Bone marrow (tissue), 2 donors: Measurements from ENCODE around the gene TRIM49B.
"Not testable (repeated sequence)": the region's sequence is repeated elsewhere in the genome, so short reads cannot be mapped to it uniquely, and the experiment has no call there.

Experiments
- DNase-seq, 2 donors: peaks; one replicate each; lab custom pipeline; 2025; lab: John Stamatoyannopoulos, UW

The TRIM49B gene, protein sequence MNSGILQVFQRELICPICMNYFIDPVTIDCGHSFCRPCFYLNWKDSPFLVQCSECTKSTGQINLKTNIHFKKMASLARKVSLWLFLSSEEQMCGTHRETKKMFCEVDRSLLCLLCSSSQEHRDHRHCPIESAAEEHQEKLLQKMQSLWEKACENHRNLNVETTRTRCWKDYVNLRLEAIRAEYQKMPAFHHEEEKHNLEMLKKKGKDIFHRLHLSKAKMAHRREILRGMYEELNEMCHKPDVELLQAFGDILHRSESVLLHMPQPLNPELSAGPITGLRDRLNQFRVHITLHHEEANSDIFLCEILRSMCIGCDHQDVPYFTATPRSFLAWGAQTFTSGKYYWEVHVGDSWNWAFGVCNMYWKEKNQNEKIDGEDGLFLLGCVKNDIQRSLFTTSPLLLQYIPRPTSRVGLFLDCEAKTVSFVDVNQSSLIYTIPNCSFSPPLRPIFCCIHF

DNA sequence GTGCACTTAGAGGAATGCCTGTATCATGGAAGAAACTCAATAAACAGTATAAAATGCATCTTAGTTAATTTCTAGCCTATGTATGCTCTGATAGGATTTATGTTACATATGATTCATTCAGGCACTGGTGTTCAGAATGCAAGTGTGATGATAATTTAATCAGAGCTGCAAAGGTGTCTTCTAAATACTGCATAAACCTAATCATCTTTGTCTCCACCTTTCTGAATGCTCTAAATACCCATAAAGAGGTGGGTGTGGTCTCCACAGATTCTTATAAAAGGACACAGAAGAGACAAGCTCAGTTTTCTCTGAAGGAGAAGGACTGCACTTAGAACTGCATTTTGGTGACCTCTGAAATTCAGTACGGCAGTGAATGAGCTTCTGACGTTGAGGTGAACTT is at the start of gene TRIM49B:
TSS of gene TRIM49B (plus strand) at position 301 of the 400 bp plus-strand sequence. CDS start 2,777 bp downstream, outside the sequence.
- not testable (repeated sequence) for DNase-seq

DNA sequence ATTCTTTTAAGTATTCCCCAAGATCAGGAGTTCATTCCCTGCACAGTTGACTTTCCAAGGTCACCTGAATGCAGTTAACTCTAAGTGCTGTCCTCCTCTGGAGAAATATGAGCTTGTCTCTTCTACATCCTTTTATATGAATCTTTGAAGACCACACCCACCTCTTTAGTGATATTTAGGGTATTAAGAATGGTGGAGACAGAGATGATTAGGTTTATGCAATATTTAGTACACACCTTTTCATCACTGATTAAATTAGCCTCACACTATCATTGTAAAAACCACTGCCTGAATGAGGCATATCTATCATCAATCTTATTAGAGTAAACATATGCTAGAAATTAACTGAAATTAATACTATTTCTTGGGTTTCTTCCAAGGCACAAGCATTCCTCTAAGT is 44.8 kb upstream of the TRIM49B start, which contains the start of gene TRIM51G:
TSS of gene TRIM51G (minus strand) at position 101 of the 400 bp plus-strand sequence. CDS start 2,190 bp downstream, outside the sequence.
- not testable (repeated sequence) for DNase-seq

DNA sequence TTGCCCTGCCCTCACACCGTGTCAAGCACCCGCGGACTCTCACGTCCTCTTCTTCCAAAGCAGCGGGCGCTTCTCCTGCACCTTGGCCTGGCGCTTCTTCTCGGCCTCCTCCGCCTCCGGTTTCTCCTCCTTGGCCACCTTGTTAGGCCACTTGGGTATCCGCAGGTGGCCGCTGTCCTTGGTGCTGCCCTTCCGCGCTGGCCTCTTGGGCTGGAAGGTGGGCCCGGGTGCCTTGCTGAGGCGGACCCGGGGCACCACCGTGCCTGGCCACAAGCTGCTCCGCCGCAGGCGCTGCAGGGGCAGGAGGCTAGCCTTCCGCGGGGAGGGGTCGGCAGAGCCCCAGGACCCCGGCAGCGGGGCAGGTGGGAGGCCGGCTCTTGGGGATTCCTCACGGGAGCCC is 19.6 kb downstream of the TRIM49B start:
- DNase-seq, result not testable (repeated sequence)

DNA sequence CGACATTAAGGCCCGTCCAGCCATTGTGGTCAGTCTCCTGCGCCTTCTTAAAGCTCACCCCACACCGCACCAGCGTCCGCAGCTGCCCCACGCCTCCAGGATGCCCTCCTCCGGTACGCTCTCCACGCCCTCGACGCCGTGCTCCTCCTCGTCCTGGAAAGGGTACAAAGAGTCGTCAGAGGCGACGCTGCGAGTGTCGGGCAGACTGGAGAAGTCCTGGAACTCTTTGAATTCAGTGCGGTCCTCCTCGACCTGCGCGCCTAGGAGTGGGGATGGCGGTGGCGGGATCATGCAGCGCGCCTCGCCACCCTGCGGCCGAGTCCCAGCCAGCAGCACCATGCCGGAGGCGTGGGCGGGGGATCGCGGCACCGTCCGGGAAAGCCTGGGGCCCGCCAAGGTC is 21.2 kb downstream of the TRIM49B start:
- DNase-seq, result not testable (repeated sequence)

DNA sequence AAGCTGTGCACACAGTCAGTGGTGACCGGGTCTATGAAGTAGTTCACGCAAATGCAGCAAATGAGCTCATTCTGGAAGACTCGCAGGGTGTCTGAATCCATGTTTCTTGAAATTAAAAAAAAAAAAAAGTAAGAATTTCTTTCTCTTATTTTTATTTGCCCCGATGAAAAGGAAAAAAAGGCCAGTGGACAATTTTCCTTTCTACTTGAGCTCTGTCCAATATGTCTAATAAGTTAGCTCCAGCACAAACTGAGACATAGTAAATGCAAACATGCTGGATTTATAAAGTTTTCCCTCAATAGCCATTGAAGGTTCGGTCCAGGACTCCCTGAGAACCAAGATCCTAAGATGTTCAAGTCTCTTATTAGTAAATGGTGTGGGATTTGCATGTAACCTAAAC is 30.4 kb downstream of the TRIM49B start, which contains the start of gene TRIM64C:
TSS of gene TRIM64C (minus strand) at position 101 of the 400 bp plus-strand sequence. CDS start at position 101, 0 bp downstream.
- not testable (repeated sequence) for DNase-seq

DNA sequence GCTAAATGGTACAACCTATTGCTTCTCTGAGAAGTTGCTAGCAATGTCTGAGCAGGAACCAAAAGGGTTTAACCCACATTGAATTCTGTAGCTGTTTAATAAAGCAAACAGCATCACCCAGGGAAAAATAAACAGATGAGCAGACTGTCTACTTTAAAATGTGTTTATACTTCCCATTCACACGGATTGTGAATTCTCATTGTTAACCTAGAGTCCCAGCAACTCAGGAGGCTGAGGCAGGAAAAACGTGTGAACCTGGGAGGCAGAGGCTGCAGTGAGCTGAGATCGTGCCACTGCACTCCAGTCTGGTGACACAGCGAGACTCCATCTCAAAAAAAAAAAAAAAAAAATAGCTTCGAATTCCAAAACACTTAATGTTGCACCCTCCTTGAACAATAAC is 41.3 kb downstream of the TRIM49B start:
- DNase-seq, result not testable (repeated sequence)
